Retinal pigment epithelial cell (primary cell): ENCODE measurements around the gene GLIS2.

ENCODE experiments used
- DNase-seq: peaks from one replicate; pipeline ENCODE4 v3.0.0-alpha.2; 2010; ENCODE audit warnings: low read depth
- H3K4me3 ChIP-seq: 2 replicates; pipeline ENCODE4 v1.5.1; 2011; ENCODE audit warnings: mild to moderate bottlenecking, low read length, control low read depth, moderate library complexity
- CTCF ChIP-seq: conservative IDR thresholded peaks from 2 replicates; pipeline ENCODE4 v1.5.1; 2011; ENCODE audit warnings: low read depth, low read length, control low read depth, inconsistent platforms

GLIS2 gene

GRCh38 chr16:4350787-4351659 lies 35.2 kb downstream of the GLIS2 start, which contains the start of gene PAM16:
Gene PAM16, minus strand, starts transcription at chr16:4351321. Its CDS starts 87 bp downstream, at chr16:4351234.
- H3K4me3 ChIP-seq: peak within 1 kb of the TSS; percentile 79
- no peak for TF ChIP-seq CTCF
- peak; percentile 75 for DNase-seq

DNA sequence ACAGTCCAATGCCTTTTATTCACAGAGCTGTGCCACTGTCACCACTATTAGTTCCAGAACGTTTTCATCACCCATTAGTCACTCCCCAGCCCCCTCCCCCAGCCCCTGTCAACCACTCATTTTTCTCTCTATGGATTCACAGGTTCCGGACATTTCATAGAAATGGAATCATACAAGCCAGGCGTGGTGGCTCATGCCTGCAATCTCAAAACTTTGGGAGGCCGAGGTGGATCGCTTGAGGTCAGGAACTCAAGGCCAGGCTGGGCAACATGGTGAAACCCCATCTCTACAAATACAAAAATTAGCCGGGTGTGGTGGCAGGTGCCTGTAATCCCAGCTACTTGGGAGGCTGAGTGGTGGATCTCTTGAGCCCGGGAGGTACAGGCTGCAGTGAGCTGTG lies 36.0 kb downstream of the GLIS2 start:
- no peak overlapping the region for H3K4me3 ChIP-seq
- TF ChIP-seq CTCF: no peak
- DNase-seq: no peak

DNA sequence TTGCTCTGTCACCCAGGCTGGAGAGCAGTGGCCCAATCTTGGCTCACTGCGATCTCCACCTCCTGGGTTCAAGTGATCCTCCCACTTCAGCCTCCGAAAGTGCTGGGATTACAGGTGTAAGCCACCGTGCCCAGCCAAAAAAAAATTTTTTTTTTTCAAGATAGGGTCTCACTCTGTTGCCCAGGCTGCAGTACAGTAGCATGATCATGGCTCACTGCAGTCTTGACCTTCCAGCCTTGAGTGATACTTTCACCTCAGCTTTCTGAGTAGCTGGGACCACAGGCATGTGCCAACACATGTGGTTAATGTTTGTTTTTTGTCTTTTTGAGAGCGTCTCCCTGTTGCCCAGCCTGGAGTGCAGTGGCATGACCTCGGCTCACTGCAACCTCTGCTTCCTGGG lies 37.0 kb downstream of the GLIS2 start:
- H3K4me3 ChIP-seq: no peak overlapping the region
- no peak for DNase-seq
- TF ChIP-seq CTCF: no peak

DNA sequence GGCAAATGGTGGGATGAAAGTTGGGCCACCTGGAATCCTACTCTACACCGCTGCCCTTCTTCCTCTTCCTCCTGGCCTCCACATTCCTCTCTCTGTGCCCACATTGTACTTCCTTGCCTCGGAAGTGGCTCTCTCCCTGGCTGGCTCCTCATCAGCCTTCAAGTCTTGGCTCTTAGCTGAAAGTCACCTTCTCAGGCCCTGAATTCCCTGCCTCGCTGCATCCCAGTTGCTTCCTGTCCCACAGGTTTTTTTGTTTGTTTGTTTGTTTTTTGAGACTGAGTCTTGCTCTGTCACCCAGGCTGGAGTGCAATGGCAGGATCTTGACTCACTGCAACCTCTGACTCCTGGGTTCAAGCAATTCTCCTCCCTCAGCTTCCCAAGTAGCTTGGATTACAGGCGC lies 37.8 kb downstream of the GLIS2 start:
- H3K4me3 ChIP-seq: no peak overlapping the region
- TF ChIP-seq CTCF: no peak
- no peak for DNase-seq

DNA sequence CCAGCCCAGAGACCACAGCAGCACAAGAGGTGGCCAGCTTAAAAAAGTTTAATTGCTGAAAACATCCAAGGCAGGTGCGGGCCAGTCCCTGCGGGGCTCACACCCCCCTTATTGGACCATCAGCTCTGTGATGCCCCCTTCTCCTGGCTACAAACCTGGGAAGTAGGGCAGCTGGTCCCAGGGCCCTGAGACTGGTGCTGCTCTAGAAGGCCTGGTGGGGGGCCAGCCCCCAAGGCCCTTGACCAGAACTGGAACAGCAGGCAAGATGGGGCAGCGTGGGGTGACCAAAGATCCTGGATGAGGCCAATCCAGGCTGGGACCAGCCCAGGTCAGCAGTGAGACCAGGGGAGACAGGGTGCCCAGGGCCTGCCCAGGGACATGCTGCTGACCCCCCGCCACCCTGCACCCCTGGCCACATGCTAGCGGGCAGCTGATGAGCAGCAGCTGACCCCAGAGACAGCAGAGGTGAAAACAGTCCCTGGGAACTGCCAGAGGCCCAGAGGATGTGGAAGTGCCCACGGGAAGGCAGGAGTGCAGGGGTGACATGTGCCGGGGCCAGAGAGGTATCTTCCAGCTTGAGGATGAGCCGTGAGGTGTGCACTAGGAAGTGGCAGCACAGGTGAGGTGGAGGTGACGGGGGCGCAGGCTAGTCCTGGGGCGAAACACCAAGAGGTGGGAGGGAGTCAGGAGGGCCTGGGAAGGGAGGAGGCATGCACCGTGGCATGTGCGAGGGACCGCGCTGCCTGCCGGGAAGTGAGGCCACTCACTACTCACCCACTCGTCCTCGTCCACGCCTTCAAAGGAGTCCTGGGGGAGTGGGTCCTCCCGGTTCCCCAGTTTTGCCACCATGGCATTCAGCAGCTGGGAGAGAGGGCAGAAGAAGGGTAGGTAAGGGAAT lies 38.9 kb downstream of the GLIS2 start:
- DNase-seq: no peak

GRCh38 chr16:4356820-4357219 lies 41.0 kb downstream of the GLIS2 start:
- TF ChIP-seq CTCF: no peak
- H3K4me3 ChIP-seq: no peak overlapping the region
- no peak for DNase-seq

More for the DNA sequence above, 38.9 kb downstream of the GLIS2 start:
- no peak overlapping the region for H3K4me3 ChIP-seq
- no peak for TF ChIP-seq CTCF
